GM18861 (cell line): ENCODE results near the gene AOPEP.

Source experiments
- ATAC-seq: cut with Tn5 transposase; IDR thresholded peaks from one replicate; pipeline ENCODE4 v1.9.1; 2021; ENCODE audit not compliant: unreplicated experiment

AOPEP gene

DNA sequence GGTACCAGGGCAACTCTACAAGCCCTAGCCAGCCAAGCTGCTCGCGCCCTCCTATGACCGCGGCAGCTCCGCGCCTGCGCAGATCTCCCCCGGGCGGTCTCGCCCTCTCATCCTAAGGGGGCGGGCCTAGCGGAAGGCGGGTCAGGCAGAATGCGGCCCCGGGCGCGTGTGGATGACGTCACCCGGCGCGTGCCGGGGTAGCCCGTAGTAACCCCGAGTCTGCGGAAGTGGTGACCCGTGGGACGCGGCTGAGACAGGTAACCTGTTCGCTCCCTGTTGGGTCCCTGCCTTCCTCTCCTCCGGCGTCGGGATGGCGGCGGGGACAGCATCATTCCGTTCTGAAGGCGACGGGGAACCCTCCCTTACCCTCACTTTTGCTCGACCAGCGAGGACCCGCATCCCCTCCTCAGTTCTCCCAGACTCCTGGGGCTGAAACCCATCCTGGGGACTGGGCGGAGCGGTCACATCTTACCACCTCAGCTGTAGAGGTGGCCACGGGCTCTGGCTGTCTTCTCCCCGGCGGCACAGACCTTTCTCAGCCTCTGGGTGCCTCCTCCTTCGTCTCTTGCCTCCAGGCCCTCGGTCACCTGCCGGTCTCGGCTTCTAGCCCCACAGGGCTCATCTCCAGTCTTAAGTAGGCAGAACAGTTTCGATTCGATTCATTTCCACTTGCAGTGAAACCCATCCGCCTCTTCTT is at the start of gene AOPEP:
AOPEP (plus strand) TSS at position 205 of the 697 bp plus-strand sequence. CDS start 33,085 bp downstream, outside the sequence.
- ATAC-seq: peak; percentile 91

DNA sequence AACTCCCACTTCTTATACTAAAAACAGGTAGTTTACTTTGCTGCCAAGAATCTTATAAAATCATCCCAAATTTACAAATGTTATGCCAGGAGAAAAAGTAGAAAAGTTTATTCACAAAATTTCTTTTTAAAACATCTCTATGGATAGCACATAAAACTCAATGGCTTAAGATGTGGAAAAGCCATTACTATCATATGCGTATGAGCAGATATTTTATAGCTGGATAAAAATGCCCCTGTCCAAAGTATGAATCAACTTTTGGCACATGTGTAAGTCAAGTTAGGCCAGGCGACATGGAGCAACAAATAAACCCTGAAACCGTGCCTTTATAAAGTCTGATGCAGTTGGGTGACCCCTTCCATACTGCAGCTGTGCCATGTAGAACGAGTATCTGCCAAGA is 48.6 kb upstream of the AOPEP start:
- ATAC-seq: no peak

- no peak for ATAC-seq
These were observed 46.9 kb upstream of the AOPEP start for GRCh38 chr9:94679587-94679986.

DNA sequence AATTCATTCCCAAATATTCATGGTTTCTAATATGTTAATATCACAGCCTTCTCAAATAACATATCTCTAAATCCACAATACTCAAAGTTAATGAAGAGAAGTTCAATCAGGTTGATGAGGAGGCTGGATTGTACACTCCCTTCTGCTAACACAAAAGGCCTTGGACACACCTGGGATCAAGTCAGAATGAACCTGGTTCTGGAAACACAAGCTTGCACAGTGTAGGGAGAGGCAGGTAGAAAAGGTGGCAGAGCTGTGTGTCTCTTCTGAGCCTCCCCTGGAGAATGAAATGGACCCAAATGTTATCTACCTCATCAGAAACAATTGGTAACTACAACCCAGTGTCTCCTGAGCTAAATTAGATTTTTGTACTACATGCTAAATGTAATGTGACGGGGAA is 46.5 kb upstream of the AOPEP start:
- ATAC-seq: no peak

- ATAC-seq: no peak
These were observed 45.9 kb upstream of the AOPEP start for GRCh38 chr9:94680621-94681020.

DNA sequence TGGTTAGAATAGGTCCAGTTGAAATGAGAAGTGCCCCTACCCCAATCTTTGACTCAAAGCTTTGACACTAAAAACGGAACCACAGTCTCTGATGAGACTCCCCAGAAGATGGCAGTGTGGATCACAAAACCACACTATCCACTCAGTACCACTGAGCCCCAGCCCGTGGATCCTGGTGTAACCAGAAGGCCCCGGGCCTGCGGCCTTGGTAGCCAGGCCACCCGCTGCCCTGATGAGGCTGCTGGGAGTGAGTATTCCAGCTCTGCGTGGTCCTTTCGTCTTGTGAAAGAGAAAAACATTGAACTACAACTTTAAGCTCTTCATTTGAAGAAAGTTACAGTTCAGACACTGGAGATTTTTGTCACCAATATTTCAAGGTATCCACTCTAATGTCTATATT is 45.0 kb upstream of the AOPEP start:
- no peak for ATAC-seq

- no peak for ATAC-seq
These were observed 41.1 kb upstream of the AOPEP start for GRCh38 chr9:94685359-94685758.

- ATAC-seq: no peak
These were observed 39.0 kb upstream of the AOPEP start for GRCh38 chr9:94687451-94687850.

GRCh38 chr9:94690344-94690743 is 36.2 kb upstream of the AOPEP start:
- no peak for ATAC-seq

DNA sequence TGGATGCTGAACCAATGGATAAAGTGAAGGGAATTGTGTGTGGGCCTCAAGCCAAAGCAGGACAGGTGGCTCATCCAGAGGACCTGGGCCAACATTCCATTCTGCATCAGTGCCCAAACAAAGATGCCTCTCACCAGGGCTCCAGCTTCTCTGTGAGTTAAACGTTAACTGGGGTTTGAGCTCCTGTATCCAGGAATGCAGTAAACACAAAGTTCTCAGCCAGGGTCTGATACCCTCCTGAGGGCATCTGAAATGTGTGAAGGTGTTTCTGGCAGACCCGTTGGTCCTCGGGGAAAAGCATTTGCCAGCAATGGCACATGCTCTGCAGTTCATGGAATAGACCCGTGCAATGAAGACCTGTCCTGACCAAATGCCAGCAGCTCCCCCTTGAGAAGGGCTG is 33.9 kb upstream of the AOPEP start:
- no peak for ATAC-seq

GRCh38 chr9:94693485-94694204 is 32.9 kb upstream of the AOPEP start:
- no peak for ATAC-seq

GRCh38 chr9:94696545-94696944 is 30.0 kb upstream of the AOPEP start:
- no peak for ATAC-seq

DNA sequence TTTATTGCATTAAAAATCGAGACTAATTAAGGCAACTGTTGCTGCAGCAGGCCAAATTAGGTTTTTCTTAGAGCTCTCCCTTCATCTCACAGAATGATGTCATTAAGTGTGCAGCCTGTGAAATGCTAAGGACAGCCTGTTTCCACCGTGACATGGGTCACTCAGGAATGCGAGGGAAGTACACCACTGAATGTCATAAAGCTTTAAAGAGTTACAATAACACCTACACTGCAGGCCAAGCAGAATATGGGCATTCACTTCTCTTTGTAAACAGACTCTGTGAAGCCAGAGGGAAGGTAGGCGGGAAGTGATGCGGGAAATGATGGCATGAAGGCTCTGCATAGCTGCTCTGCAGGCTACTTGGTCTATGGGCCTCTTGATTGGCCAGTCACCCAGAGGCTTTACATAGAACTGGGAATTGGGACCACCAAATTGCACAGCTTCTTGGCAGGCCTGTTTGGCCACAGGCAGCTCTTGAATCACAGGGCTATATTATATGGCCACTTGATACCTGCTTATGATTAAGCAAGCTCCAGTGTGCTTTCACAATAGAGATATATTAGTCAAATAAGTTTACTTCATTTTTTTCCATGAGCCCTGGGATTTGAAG is 28.4 kb upstream of the AOPEP start:
- no peak for ATAC-seq

GRCh38 chr9:94699715-94700373 is 26.7 kb upstream of the AOPEP start:
- ATAC-seq: no peak

DNA sequence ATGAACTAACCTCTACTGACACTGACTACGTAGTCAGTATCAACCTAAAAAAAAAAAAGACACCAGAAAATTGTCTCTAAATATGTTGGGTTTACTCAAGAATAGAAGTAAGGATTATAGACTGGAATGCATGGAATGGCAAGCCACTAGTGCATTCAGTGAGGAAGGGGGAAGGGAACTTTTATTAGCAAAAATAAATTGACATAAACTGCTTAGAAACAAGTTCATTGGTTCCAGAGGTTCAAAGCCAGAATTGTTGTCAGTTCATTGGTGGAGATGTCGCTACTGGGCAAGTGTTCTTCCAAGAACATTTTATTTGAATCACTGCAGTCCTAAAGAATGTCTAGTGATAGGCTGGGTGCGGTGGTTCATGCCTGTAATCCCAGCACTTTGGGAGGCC is 26.1 kb upstream of the AOPEP start:
- ATAC-seq: no peak

GRCh38 chr9:94703488-94704140 is 22.9 kb upstream of the AOPEP start:
- no peak for ATAC-seq

DNA sequence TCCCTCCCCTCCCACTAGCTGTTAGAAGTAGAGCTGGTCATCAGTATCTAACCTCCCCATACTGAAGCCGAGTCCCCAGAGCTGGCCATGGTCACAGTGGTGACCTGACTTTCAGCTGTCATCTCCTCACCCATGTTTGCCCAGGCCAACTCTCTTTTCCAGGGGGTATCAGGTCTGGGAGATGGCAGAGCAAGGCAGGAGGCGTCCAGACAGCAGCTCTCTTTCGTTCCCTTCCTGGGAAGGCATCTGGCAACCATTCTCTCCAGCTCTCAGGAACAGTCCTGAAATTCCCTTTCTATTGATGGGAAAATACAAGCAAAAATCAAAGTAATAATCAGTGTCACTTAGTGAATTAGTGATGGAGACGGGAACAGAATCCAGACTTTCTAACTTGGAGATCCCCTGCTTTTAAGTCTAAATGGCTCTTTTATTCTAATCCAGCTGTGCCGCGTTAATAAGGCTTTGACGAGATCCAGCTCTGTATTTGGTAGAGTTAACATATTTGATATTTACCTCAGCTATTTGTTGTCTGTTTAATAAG is 21.3 kb upstream of the AOPEP start:
- no peak for ATAC-seq

GRCh38 chr9:94706922-94707321 is 19.6 kb upstream of the AOPEP start:
- no peak for ATAC-seq

DNA sequence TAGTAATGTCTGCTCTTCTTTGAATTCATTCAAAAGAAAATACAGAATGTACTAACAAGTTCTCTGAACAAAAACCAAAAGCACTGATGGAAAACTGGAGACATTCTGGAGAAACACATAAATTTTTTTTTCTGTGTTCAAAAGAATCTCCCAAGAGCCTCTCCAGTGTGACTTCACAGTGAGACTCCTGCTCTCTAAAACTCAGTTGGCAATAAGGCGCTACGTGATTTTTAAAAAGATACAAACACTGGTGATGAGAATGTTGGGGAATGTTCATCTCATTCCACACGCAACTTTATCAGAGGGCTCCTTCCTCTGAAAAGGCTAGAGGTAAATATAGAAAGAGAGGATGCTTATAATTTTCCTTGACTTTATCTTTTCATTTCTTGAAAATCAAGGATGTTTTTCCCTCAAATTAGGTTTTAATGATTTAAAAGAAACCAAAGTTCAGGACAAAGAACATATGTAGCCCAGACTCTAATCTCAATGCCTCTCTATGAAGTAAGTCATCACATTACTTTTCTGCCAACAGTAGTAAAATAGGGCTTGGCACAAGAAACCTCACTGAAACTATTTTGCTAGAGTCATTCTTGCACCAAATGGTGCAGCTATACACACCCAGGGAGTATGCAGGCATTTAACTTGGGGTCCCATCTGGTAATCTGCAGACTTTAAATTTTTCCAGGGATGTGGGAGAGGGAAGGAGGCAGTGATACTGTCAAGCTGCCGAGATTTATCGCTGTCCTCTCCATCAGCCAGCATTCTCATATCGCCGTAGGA is 12.9 kb upstream of the AOPEP start:
- ATAC-seq: no peak

DNA sequence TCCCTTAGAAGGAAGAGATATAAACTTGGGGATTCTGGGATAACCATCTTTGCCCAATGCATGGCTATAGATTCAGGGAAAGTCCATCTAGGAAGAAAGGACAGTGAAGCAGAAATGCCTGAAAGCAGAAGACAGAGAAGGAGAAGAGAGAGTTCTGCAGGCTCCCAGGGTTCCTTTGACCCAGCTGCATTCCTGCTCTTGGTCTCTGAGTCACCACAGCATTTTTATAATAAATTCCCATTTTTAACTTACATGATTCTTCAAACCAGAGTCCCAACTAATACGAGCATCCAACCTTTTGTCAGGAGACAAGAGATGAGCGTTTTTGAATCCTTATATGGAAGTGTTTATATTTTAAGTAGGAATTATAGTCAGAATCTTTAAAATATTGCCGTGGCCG is 12.0 kb upstream of the AOPEP start:
- no peak for ATAC-seq
